NCI-H1105 treated with DMSO at 0.1 percent for 48 hours (cell line): ENCODE results near the gene POLRMT.
"Not testable (repeated sequence)": the region's sequence is repeated elsewhere in the genome, so short reads cannot be mapped to it uniquely, and the experiment has no call there.

Experiments used
- DNase-seq: peaks from one replicate; lab custom pipeline; 2025; lab: John Stamatoyannopoulos, UW

Gene POLRMT

GRCh38 chr19:593505-593904, 39.8 kb downstream of the POLRMT start:
- no peak for DNase-seq

GRCh38 chr19:593055-593454, 40.3 kb downstream of the POLRMT start:
- DNase-seq, result no peak

- DNase-seq, result no peak
Measured at GRCh38 chr19:592101-592500, 41.2 kb downstream of the POLRMT start.

GRCh38 chr19:591099-591958, 42.0 kb downstream of the POLRMT start:
- DNase-seq, result no peak

GRCh38 chr19:590750-591098, 42.6 kb downstream of the POLRMT start:
- no peak for DNase-seq

GRCh38 chr19:590396-590745, 43.0 kb downstream of the POLRMT start:
- DNase-seq, result peak; percentile 26

- DNase-seq, result no peak
Measured at GRCh38 chr19:589693-590395, 43.5 kb downstream of the POLRMT start, which contains the start of gene HCN2. Gene HCN2, plus strand, starts transcription at chr19:589881. Its CDS starts 65 bp downstream, at chr19:589946.

- peak; percentile 83 for DNase-seq
Measured at GRCh38 chr19:588741-589692, 44.3 kb downstream of the POLRMT start.

GRCh38 chr19:588093-588740, 45.1 kb downstream of the POLRMT start:
- DNase-seq, result peak; percentile 92

- no peak for DNase-seq
Measured at GRCh38 chr19:585551-586110, 47.7 kb downstream of the POLRMT start.

- DNase-seq, result not testable (repeated sequence)
Measured at GRCh38 chr19:585146-585545, 48.2 kb downstream of the POLRMT start.

GRCh38 chr19:584240-585001, 48.9 kb downstream of the POLRMT start:
- DNase-seq, result peak; percentile 39

GRCh38 chr19:583968-584239, 49.4 kb downstream of the POLRMT start:
- no peak for DNase-seq

GRCh38 chr19:583198-583967, 50.0 kb downstream of the POLRMT start:
- no peak for DNase-seq

GRCh38 chr19:582497-583197, 50.7 kb downstream of the POLRMT start:
- DNase-seq, result no peak

GRCh38 chr19:581399-582111, 51.8 kb downstream of the POLRMT start:
- no peak for DNase-seq

- no peak for DNase-seq
Measured at GRCh38 chr19:580274-580835, 53.0 kb downstream of the POLRMT start.

- DNase-seq, result no peak
Measured at GRCh38 chr19:579842-580155, 53.5 kb downstream of the POLRMT start.
